ENCODE measurements around the gene CDH22.

CDH22 gene

GRCh38 chr20:46265539-46265938 lies 42.8 kb downstream of the CDH22 start:
- Histone ChIP-seq H3K36me3 (no peaks in the 10 kb centered on the region), H3K27ac (no peak overlapping the region), H3K27me3 (ENCODE audit: insufficient read depth, low read depth, severe bottlenecking) (no peaks in the 10 kb centered on the region), H3K4me3 (ENCODE audit: low read depth, low read length) (no peak overlapping the region), H3K9me3 (ENCODE audit: severe bottlenecking) (no peaks in the 10 kb centered on the region)
- no peak for DNase-seq
- TF ChIP-seq, protein P1, sequence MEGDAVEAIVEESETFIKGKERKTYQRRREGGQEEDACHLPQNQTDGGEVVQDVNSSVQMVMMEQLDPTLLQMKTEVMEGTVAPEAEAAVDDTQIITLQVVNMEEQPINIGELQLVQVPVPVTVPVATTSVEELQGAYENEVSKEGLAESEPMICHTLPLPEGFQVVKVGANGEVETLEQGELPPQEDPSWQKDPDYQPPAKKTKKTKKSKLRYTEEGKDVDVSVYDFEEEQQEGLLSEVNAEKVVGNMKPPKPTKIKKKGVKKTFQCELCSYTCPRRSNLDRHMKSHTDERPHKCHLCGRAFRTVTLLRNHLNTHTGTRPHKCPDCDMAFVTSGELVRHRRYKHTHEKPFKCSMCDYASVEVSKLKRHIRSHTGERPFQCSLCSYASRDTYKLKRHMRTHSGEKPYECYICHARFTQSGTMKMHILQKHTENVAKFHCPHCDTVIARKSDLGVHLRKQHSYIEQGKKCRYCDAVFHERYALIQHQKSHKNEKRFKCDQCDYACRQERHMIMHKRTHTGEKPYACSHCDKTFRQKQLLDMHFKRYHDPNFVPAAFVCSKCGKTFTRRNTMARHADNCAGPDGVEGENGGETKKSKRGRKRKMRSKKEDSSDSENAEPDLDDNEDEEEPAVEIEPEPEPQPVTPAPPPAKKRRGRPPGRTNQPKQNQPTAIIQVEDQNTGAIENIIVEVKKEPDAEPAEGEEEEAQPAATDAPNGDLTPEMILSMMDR (IDR thresholded peaks at IDR 0.05; ENCODE audit: low read depth, low read length) = no peak

DNA sequence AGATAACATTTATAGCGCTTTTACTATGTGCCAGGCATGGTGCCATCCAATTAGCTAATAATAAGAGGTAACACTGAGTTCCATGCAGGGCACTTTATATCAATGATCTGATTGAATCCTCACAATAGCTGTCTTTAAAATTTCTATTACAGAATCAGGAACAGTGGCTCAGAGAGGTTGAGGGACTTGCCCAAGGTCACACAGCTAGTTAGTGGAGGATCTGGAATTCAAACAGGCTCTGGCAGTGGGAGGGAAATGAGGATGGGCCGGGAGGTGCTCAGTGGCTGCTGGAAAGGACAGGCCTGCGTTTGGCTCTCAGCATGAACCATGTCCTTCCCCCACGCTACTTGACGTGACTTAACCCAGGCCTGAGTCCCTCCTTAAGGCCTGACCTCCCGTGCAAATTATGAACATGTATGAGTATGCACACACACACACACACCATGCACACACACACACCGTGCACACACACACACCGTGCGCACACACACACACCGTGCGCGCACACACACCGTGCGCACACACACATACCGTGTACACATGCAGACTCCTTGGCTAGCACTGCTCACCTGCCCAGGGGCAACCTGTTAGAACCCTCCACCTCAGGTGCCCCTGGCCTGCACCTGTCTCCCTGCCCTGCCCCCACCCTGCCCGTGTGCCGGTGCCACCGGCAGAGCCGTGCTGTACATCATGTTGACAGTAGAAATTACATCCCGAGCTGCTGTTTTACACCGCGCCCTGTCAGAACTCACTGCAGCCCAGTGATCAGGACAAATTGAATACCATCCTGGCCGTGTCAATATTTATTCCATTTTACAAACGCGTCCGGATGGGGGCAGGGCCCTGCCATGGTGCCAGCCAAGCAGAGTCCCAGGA lies 43.7 kb downstream of the CDH22 start:
- H3K27me3 ChIP-seq (ENCODE audit: insufficient read depth, low read depth, severe bottlenecking) = no peaks in the 10 kb centered on the region
- DNase-seq = no peak
- H3K36me3 ChIP-seq = no peaks in the 10 kb centered on the region
- H3K4me3 ChIP-seq (ENCODE audit: low read depth, low read length) = no peak overlapping the region
- TF ChIP-seq, protein P1 (IDR thresholded peaks at IDR 0.05; ENCODE audit: low read depth, low read length) = no peak
- no peak overlapping the region for H3K27ac ChIP-seq
- H3K9me3 ChIP-seq (ENCODE audit: severe bottlenecking) = no peaks in the 10 kb centered on the region

GRCh38 chr20:46261456-46262253 lies 46.6 kb downstream of the CDH22 start:
- Histone ChIP-seq H3K27ac (no peak overlapping the region), H3K9me3 (ENCODE audit: severe bottlenecking) (no peaks in the 10 kb centered on the region), H3K36me3 (no peaks in the 10 kb centered on the region), H3K27me3 (ENCODE audit: insufficient read depth, low read depth, severe bottlenecking) (no peaks in the 10 kb centered on the region), H3K4me3 (ENCODE audit: low read depth, low read length) (no peak overlapping the region)
- DNase-seq = no peak
- TF ChIP-seq, protein P1 (IDR thresholded peaks at IDR 0.05; ENCODE audit: low read depth, low read length) = no peak

- Histone ChIP-seq H3K36me3 (no peaks in the 10 kb centered on the region), H3K27ac (no peak overlapping the region), H3K4me3 (ENCODE audit: low read depth, low read length) (no peak overlapping the region), H3K27me3 (ENCODE audit: insufficient read depth, low read depth, severe bottlenecking) (no peaks in the 10 kb centered on the region), H3K9me3 (ENCODE audit: severe bottlenecking) (no peaks in the 10 kb centered on the region)
- TF ChIP-seq, protein P1 (IDR thresholded peaks at IDR 0.05; ENCODE audit: low read depth, low read length) = no peak
- DNase-seq = no peak
Measured at GRCh38 chr20:46260936-46261454, 47.3 kb downstream of the CDH22 start.

GRCh38 chr20:46260480-46260879 lies 47.8 kb downstream of the CDH22 start:
- H3K4me3 ChIP-seq (ENCODE audit: low read depth, low read length) = no peak overlapping the region
- no peaks in the 10 kb centered on the region for H3K9me3 ChIP-seq (ENCODE audit: severe bottlenecking)
- H3K27me3 ChIP-seq (ENCODE audit: insufficient read depth, low read depth, severe bottlenecking) = no peaks in the 10 kb centered on the region
- H3K36me3 ChIP-seq = no peaks in the 10 kb centered on the region
- H3K27ac ChIP-seq = no peak overlapping the region
- TF ChIP-seq, protein P1 (IDR thresholded peaks at IDR 0.05; ENCODE audit: low read depth, low read length) = no peak
- no peak for DNase-seq

Data from WERI-Rb-1 (cell line).